Left ventricle myocardium inferior (tissue), 1 donor: ENCODE measurements around the gene ASTL. TPM values are rescaled to one million over a fixed set of nuclear protein-coding genes. Genes with fewer than 3 reads are reported as not detected.
A peak's percentile ranks its signal among the peaks of the same experiment; 100 is the strongest.

Source experiments
- DNase-seq: peaks from one replicate; pipeline ENCODE4 v3.0.0-alpha.2; 2020
- H3K27ac ChIP-seq: fragments of 200-600 bp; replicated peaks from 2 replicates; pipeline ENCODE4 v1.8.0; 2021
- H3K27me3 ChIP-seq: fragments of 200-600 bp; 2 replicates; pipeline ENCODE4 v1.8.0; 2021; ENCODE audit warnings: low read depth
- H3K36me3 ChIP-seq: fragments of 200-600 bp; 2 replicates; pipeline ENCODE4 v1.8.0; 2021
- H3K4me1 ChIP-seq: fragments of 200-600 bp; 2 replicates; pipeline ENCODE4 v1.8.0; 2021
- H3K4me3 ChIP-seq: fragments of 200-600 bp; 2 replicates; pipeline ENCODE4 v1.8.0; 2021; ENCODE audit warnings: mild to moderate bottlenecking, moderate library complexity
- H3K9me3 ChIP-seq: fragments of 200-600 bp; replicated peaks from 2 replicates; pipeline ENCODE4 v1.8.0; 2021
- CTCF ChIP-seq: fragments of 200-600 bp; IDR thresholded peaks from 2 replicates; pipeline ENCODE4 v1.8.0; 2021; ENCODE audit warnings: antibody characterized with exemption, mild to moderate bottlenecking, borderline replicate concordance
- intact Hi-C: fragments of 100-400 bp; cut with micrococcal nuclease; formaldehyde crosslinking; loops from one replicate; pipeline ENCODE4 v1.11.0; 2022
- total RNA-seq: library from RNA; stranded (reverse); fragmentation: NEBNext Ultra II Directional; extraction: Animal tissue kit (Norgen Biotek cat#: 25700); gene quantifications from one replicate; pipeline ENCODE4 v1.2.1, GENCODE V29; 2021
- donor health status: DM: no; HTN: yes; CAD: no; lungs with severe emphysema.

ASTL gene
- total RNA-seq, 1 donor from 2014 or later = not detected

GRCh38 chr2:96121414-96121813 lies 16.9 kb downstream of the ASTL start:
- Histone ChIP-seq H3K36me3 (no peaks in the 10 kb centered on the region), H3K4me3 (no peak overlapping the region), H3K4me1 (peaks cover 12% of the 10 kb centered on the region), H3K9me3 (no peaks in the 10 kb centered on the region), H3K27ac (no peak overlapping the region), H3K27me3 (peaks cover 53% of the 10 kb centered on the region)
- DNase-seq = no peak
- TF ChIP-seq CTCF = no peak
- intact Hi-C loops = no loop called here

GRCh38 chr2:96120991-96121390 lies 17.3 kb downstream of the ASTL start:
- H3K27ac ChIP-seq = no peak overlapping the region
- H3K36me3 ChIP-seq = no peaks in the 10 kb centered on the region
- H3K4me3 ChIP-seq = no peak overlapping the region
- peaks cover 57% of the 10 kb centered on the region for H3K27me3 ChIP-seq
- H3K4me1 ChIP-seq = peaks cover 16% of the 10 kb centered on the region
- no peak for TF ChIP-seq CTCF
- intact Hi-C loops = no loop called here
- H3K9me3 ChIP-seq = no peaks in the 10 kb centered on the region
- DNase-seq = no peak

GRCh38 chr2:96120091-96120720 lies 18.1 kb downstream of the ASTL start:
- Histone ChIP-seq H3K27me3 (peaks cover 60% of the 10 kb centered on the region), H3K27ac (no peak overlapping the region), H3K9me3 (no peaks in the 10 kb centered on the region), H3K36me3 (no peaks in the 10 kb centered on the region), H3K4me1 (peaks cover 24% of the 10 kb centered on the region), H3K4me3 (no peak overlapping the region)
- peak; percentile 4 for DNase-seq
- no peak for TF ChIP-seq CTCF
- intact Hi-C loops = no loop called here

- Histone ChIP-seq H3K27ac (no peak overlapping the region), H3K4me3 (no peak overlapping the region), H3K36me3 (no peaks in the 10 kb centered on the region), H3K4me1 (peaks cover 32% of the 10 kb centered on the region), H3K27me3 (peaks cover 60% of the 10 kb centered on the region), H3K9me3 (no peaks in the 10 kb centered on the region)
- peak; percentile 4 for DNase-seq
- TF ChIP-seq CTCF = no peak
- intact Hi-C loops = no loop called here
Measured at GRCh38 chr2:96119389-96119751, 18.9 kb downstream of the ASTL start.

- Histone ChIP-seq H3K4me1 (peaks cover 37% of the 10 kb centered on the region), H3K4me3 (no peak overlapping the region), H3K27ac (no peak overlapping the region), H3K9me3 (no peaks in the 10 kb centered on the region), H3K27me3 (peaks cover 60% of the 10 kb centered on the region), H3K36me3 (no peaks in the 10 kb centered on the region)
- no peak for TF ChIP-seq CTCF
- peak; percentile 12 for DNase-seq
- intact Hi-C loops = no loop called here
Measured at GRCh38 chr2:96118698-96119388, 19.5 kb downstream of the ASTL start.
